Right lobe of liver (tissue), 6 donors: Measurements from ENCODE around the gene PRR22. TPM values are rescaled to one million over a fixed set of nuclear protein-coding genes. Genes with fewer than 3 reads are reported as not detected.

Source experiments
- ATAC-seq, 4 donors: fragments of 200-7000 bp; cut with Tn5 transposase; one replicate each; pipeline ENCODE4 v1.9.1; 2020; ENCODE audit warnings: mild to moderate bottlenecking in 4 of 4, moderate library complexity in 4 of 4
- DNase-seq, 3 donors: peaks; one replicate each; pipeline ENCODE4 v3.0.0-alpha.2; 2020
- H3K27ac ChIP-seq, 3 donors: fragments of 200-600 bp; one replicate each; pipeline ENCODE4 v1.8.0; 2022
- H3K27me3 ChIP-seq, 2 donors: fragments of 200-600 bp; one replicate each; pipeline ENCODE4 v1.8.0; 2022
- H3K36me3 ChIP-seq, 4 donors: fragments of 200-600 bp; sonication (generic) in 1 of 4; one replicate each; pipeline versions ENCODE4 v1.5.1 to v1.8.0; 2017 to 2022; ENCODE audit warnings: control low read depth in 1 of 4
- H3K4me1 ChIP-seq, 4 donors: fragments of 200-600 bp; sonication (generic) in 1 of 4; one replicate each; pipeline versions ENCODE4 v1.5.1 to v1.8.0; 2017 to 2022; ENCODE audit warnings: control low read depth in 1 of 4
- H3K4me3 ChIP-seq, 3 donors: fragments of 200-600 bp; one replicate each; pipeline ENCODE4 v1.8.0; 2022
- H3K9me3 ChIP-seq, 4 donors: fragments of 200-600 bp; sonication (generic) in 1 of 4; one replicate each; pipeline versions ENCODE4 v1.5.1 to v1.8.0; 2017 to 2022; ENCODE audit warnings: control low read depth in 1 of 4
- CTCF ChIP-seq, 4 donors: fragments of 200-600 bp in 3 of 4; fragments of 450-650 bp in 1 of 4; IDR thresholded peaks; one replicate each; pipeline versions ENCODE4 v1.5.1 to v1.8.0; 2016 to 2022; ENCODE audit warnings: antibody characterized with exemption in 4 of 4, mild to moderate bottlenecking in 2 of 4
- POLR2A ChIP-seq: fragments of 450-650 bp; IDR thresholded peaks from one replicate; pipeline ENCODE4 v1.6.1; 2017; ENCODE audit warnings: antibody characterized with exemption, mild to moderate bottlenecking
- WGBS: methylation state at CpG from one replicate; pipeline ENCODE4 v1.1.6; 2018; ENCODE audit warnings: low coverage, low lambda C conversion rate; ENCODE audit not compliant: insufficient coverage; ENCODE audit errors: missing lambda C conversion rate; 5-methylcytosine and 5-hydroxymethylcytosine counted together
- intact Hi-C, 2 donors: fragments of 100-400 bp; cut with DNase I; formaldehyde crosslinking; loops; one replicate each; pipeline versions ENCODE4 v1.11.2 to v1.14.1; 2022
- total RNA-seq, 6 experiments: library from RNA; depleted of rRNA in 2 of 6; stranded (reverse); fragments of >200 nt in 2 of 6; fragmentation: NEBNext Ultra II Directional in 3 of 6; extraction: Animal tissue kit (Norgen Biotek cat#: 25700) in 3 of 6; gene quantifications; one replicate each; pipeline versions ENCODE4 v1.1.0 to v1.2.4, GENCODE V29; 2016 to 2023
- donor health status: DM: no; HTN: yes; CAD: no.
- donor health status: DM: no; HTN: no; CAD: no.
- donor health status: DM: no; HTN: no; CAD: no.
- donor health status: DM: no; HTN: yes; CAD: no.
- donor health status: DM: no; HTN: yes; CAD: no.

PRR22 gene
- total RNA-seq, 6 experiments from 2014 or later, result 1.7 to 3.3 (median 2.1) TPM

DNA sequence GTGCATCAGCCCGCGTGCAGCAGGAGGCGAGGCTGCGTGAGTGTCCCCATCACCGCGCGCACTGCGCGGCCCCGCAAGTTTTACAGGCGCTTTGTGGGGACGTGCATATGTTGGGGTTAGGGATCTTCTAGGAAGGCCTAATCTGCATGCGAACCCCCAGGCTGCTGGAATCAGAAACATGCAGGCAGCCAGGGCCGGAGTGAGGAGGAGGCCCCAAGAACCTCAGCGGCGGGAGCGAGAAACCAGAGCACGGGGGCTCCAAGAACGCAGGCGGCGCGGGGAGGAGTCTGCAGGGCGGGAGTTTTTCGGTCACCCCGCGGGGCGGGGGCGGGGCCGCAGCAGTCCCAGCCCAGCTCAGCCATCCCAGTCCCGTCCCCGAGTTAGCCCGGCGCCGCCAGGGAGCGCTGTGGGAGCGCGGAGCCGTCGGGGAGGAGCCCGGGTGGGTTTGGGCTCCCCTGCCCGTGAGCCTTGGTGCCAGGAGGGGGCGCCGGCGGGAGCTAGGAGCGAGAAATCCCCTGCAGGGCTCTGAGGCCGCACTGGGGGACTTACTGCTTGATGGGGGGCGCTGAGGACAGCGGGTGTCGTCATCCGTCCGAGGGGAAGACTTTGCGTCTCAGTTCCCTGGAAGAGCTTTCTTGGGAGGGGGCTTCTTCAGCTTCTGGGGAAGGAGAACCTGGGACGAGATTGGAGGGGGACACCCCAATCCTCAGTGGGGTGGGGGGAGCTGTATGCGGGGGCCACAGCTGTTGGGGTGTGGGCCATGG, 19.4 kb upstream of the PRR22 start:
- Histone ChIP-seq H3K27ac (no peak overlapping the region), H3K4me3 (peak overlapping the region; percentile 24 to 44 (median 32)), H3K9me3 (no peaks in the 10 kb centered on the region), H3K27me3 (no peaks in the 10 kb centered on the region), H3K36me3 (no peaks in the 10 kb centered on the region), H3K4me1 (peaks cover 0 to 42% (median 19%) of the 10 kb centered on the region in 4 donors)
- intact Hi-C loops, result loop anchor here in 1 of 2 donors (10.0 kb wide), 1 partner anchor 161 kb away; no protein-coding TSS in a partner anchor
- WGBS, result 0% methylated on average over 15 of the region's 54 CpGs
- DNase-seq (peak; percentile 92 to 94 (median 93)), ATAC-seq (peak; percentile 73 to 86 (median 79))
- TF ChIP-seq POLR2A (no peak), CTCF (IDR thresholded peaks at IDR 0.05) (peak; percentile 94 to 98 (median 96))

DNA sequence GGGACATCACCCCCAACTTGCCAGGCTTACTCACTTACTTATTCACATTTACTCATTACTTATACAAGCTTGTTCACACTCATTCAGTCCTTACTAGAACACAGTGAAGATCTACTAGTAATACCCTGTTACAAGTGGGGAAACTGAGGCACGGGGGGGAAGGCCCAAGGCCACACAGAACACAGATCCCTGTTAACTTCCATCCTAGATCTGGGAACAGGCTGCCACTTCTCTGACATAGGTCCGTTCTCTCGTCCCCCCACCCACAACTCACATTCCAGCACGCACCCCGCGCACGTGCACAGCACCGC, 18.9 kb upstream of the PRR22 start:
- intact Hi-C loops, result loop anchor here in 1 of 2 donors (10.0 kb wide), 1 partner anchor 161 kb away; no protein-coding TSS in a partner anchor
- Histone ChIP-seq H3K4me1 (peaks cover 0 to 46% (median 21%) of the 10 kb centered on the region in 4 donors), H3K27ac (no peak overlapping the region), H3K27me3 (no peaks in the 10 kb centered on the region), H3K9me3 (no peaks in the 10 kb centered on the region), H3K36me3 (no peaks in the 10 kb centered on the region), H3K4me3 (peak overlapping the region; percentile 24 to 44 (median 32))
- ATAC-seq, result no peak
- TF ChIP-seq CTCF (IDR thresholded peaks at IDR 0.05) (no peak), POLR2A (no peak)
- DNase-seq, result no peak
- 8% methylated on average over 2 of the region's 8 CpGs for WGBS

DNA sequence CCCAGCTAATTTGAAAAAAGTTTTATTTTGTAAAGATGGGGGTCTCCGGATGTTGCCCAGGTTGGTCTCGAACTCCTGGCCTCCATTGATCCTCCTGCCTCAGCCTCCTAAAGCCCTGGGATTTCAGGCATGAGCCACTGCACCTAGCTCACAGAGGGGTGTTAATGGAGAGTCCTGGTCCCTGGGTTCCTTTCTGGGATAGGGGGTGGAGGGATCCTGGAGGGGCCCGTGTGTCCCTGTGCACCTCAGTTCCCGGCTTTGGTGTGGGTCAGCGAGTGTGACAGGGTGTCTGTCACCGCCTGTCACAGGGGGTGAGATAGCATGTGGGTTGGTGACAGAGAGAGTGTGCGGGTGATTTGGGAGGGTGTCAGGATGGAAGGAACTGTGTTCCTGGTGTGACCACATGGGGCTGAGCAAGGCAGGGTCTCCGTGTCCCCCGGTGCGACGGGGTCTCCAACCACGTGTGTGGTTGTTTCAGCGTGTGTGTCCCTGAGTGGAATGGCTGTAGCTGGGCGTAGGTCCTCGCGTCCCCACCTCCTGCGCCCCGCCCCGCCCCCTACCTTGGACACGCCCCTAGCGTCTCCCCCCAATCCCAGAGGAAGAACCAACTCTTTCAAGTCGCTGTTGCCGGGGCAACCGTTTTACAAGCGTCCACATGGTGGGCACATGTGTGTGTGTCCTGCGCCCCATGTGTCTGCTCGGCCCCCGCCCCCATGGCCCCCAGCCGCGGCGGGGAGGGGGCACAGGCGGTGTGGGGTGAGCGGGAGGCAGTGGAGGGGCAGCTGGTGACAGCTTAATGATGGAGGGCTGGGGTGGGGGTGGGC, 17.5 kb upstream of the PRR22 start:
- Histone ChIP-seq H3K36me3 (no peaks in the 10 kb centered on the region), H3K27ac (peak overlapping the region in 1 of 3 donors; percentile 40), H3K4me3 (no peak overlapping the region), H3K9me3 (no peaks in the 10 kb centered on the region), H3K27me3 (no peaks in the 10 kb centered on the region), H3K4me1 (peaks cover 0 to 46% (median 21%) of the 10 kb centered on the region in 4 donors)
- TF ChIP-seq POLR2A, result no peak
- TF ChIP-seq CTCF (IDR thresholded peaks at IDR 0.05), result no peak
- 42% methylated on average over 7 of the region's 33 CpGs for WGBS
- no peak for ATAC-seq
- intact Hi-C loops, result loop anchor here in 1 of 2 donors (10.0 kb wide), 1 partner anchor 163 kb away; no protein-coding TSS in a partner anchor
- DNase-seq, result no peak

DNA sequence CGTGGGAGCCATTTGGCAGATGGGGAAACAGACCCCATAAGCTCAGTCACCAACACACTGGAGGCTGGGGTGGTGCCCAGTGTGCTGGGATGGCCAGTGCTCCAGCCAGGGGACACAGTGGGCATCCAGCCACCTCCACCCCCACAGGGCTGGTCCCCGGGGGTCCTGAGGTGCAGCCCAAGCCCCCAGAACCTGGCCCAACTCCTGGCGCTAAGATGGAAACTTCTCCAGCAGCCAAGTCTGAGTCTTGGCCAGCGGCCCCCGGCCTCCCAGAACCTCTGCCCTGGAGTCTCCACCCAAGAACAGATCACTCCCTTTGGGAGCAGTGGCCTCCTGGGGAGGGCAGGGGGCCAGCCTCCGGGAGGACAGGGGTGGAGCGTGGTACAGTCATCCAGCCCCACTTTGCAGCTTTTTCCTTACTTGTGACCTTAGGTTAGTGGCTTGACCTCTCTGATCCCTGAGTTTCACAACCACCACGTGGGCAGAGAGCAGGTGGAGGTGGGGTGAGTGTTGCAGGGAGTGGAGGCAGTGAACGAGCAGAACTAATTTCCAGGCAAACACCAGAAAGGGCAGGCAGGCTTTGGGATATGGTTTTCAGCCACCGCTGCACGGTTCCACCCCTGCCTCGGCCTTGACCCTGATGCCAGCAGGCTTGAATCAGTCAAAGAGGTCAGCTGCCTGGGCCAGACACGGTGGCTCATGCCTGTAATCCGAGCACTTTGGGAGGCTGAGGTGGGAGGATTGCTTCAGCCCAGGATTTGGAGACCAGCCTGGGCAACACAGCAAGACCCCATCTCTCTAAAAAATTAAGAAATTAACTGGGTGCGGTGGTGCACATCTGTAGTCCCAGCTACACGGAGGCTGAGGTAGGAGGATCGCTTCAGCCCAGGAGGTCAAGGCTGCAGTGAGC, 16.1 kb upstream of the PRR22 start:
- DNase-seq, result peak; percentile 80 to 93 (median 91)
- 29% methylated on average over 6 of the region's 17 CpGs for WGBS
- Histone ChIP-seq H3K36me3 (no peaks in the 10 kb centered on the region), H3K4me3 (no peak overlapping the region), H3K27ac (peak overlapping the region; percentile 38 to 67 (median 45)), H3K27me3 (no peaks in the 10 kb centered on the region), H3K4me1 (peaks cover 0 to 46% (median 21%) of the 10 kb centered on the region in 4 donors), H3K9me3 (no peaks in the 10 kb centered on the region)
- TF ChIP-seq CTCF (IDR thresholded peaks at IDR 0.05) (no peak), POLR2A (no peak)
- peak; percentile 53 to 70 (median 59) for ATAC-seq
- intact Hi-C loops, result loop anchor here in 1 of 2 donors (10.0 kb wide), 1 partner anchor 164 kb away; no protein-coding TSS in a partner anchor
